NCI-H748 (cell line): ENCODE data around the gene TTC9C.
A peak's percentile ranks its signal among the peaks of the same experiment; 100 is the strongest.
"Not testable (repeated sequence)": the region's sequence is repeated elsewhere in the genome, so short reads cannot be mapped to it uniquely, and the experiment has no call there.

ENCODE experiments used
- DNase-seq: peaks from one replicate; lab custom pipeline; 2025; ENCODE audit not compliant: unreplicated experiment; lab: John Stamatoyannopoulos, UW

The TTC9C gene

GRCh38 chr11:62728171-62728988, at the start of gene TTC9C:
TSS of gene TTC9C (plus strand) at chr11:62728486. CDS start at chr11:62728849, 363 bp downstream.
- peak; percentile 84 for DNase-seq

- DNase-seq: peak; percentile 90
Measured at GRCh38 chr11:62678770-62679696, 49.3 kb upstream of the TTC9C start, which contains the start of gene UBXN1. TSS of gene UBXN1 (minus strand) at chr11:62679073. CDS start at chr11:62678923, 150 bp downstream.

- peak; percentile 31 for DNase-seq
Measured at GRCh38 chr11:62680825-62681240, 47.5 kb upstream of the TTC9C start.

GRCh38 chr11:62682518-62682917, 45.8 kb upstream of the TTC9C start:
- no peak for DNase-seq

- DNase-seq: no peak
Measured at GRCh38 chr11:62687508-62688396, 40.5 kb upstream of the TTC9C start.

- no peak for DNase-seq
Measured at GRCh38 chr11:62688491-62688890, 39.8 kb upstream of the TTC9C start.

GRCh38 chr11:62689421-62690183, 38.7 kb upstream of the TTC9C start, which contains the start of gene LRRN4CL:
TSS of gene LRRN4CL (minus strand) at chr11:62689530. CDS start at chr11:62688508, 1,022 bp downstream.
- no peak for DNase-seq

- DNase-seq: not testable (repeated sequence)
Measured at GRCh38 chr11:62693624-62694023, 34.7 kb upstream of the TTC9C start.

- DNase-seq: peak; percentile 70
Measured at GRCh38 chr11:62694455-62695167, 33.7 kb upstream of the TTC9C start.

GRCh38 chr11:62702246-62702645, 26.0 kb upstream of the TTC9C start:
- DNase-seq: no peak

- not testable (repeated sequence) for DNase-seq
Measured at GRCh38 chr11:62703921-62704320, 24.4 kb upstream of the TTC9C start.

GRCh38 chr11:62705413-62705812, 22.9 kb upstream of the TTC9C start:
- DNase-seq: peak; percentile 59

GRCh38 chr11:62705880-62706849, 22.1 kb upstream of the TTC9C start:
- peak; percentile 99 for DNase-seq

GRCh38 chr11:62706850-62707247, 21.4 kb upstream of the TTC9C start:
- no peak for DNase-seq

GRCh38 chr11:62707277-62707861, 20.9 kb upstream of the TTC9C start, which contains the start of the genes BSCL2 and GNG3:
TSS of gene BSCL2 (minus strand) at chr11:62707424. CDS start at chr11:62707195, 229 bp downstream.
TSS of gene GNG3 (plus strand) at chr11:62707676. CDS start at chr11:62708296, 620 bp downstream.
- DNase-seq: no peak

GRCh38 chr11:62708392-62708791, 19.9 kb upstream of the TTC9C start:
- no peak for DNase-seq

GRCh38 chr11:62708793-62709192, 19.5 kb upstream of the TTC9C start:
- peak; percentile 76 for DNase-seq
